Right lobe of liver (tissue), 4 donors: ENCODE results near the gene PCNX4.

Experiments
- POLR2A ChIP-seq: fragments of 450-650 bp; IDR thresholded peaks from one replicate; pipeline ENCODE4 v1.6.1; 2017; ENCODE audit warnings: antibody characterized with exemption, mild to moderate bottlenecking
- TF ChIP-seq, protein P1 (sequence below), 4 donors: fragments of 200-600 bp in 3 of 4; fragments of 450-650 bp in 1 of 4; IDR thresholded peaks; one replicate each; pipeline versions ENCODE4 v1.5.1 to v1.8.0; 2016 to 2022; ENCODE audit warnings: antibody characterized with exemption in 4 of 4, mild to moderate bottlenecking in 2 of 4
- donor health status: DM: no; HTN: no; CAD: no.
- donor health status: DM: no; HTN: no; CAD: no.
- donor health status: DM: no; HTN: yes; CAD: no.

- TF ChIP-seq, protein P1, sequence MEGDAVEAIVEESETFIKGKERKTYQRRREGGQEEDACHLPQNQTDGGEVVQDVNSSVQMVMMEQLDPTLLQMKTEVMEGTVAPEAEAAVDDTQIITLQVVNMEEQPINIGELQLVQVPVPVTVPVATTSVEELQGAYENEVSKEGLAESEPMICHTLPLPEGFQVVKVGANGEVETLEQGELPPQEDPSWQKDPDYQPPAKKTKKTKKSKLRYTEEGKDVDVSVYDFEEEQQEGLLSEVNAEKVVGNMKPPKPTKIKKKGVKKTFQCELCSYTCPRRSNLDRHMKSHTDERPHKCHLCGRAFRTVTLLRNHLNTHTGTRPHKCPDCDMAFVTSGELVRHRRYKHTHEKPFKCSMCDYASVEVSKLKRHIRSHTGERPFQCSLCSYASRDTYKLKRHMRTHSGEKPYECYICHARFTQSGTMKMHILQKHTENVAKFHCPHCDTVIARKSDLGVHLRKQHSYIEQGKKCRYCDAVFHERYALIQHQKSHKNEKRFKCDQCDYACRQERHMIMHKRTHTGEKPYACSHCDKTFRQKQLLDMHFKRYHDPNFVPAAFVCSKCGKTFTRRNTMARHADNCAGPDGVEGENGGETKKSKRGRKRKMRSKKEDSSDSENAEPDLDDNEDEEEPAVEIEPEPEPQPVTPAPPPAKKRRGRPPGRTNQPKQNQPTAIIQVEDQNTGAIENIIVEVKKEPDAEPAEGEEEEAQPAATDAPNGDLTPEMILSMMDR (IDR thresholded peaks at IDR 0.05): no peak
- TF ChIP-seq POLR2A: no peak
Observed at GRCh38 chr14:60160422-60160821, 68.7 kb downstream of the PCNX4 start.
